NAMALWA (cell line): ENCODE measurements around the gene TH.

Source experiments
- DNase-seq: peaks from one replicate; pipeline ENCODE4 v3.0.0-alpha.2; 2015; ENCODE audit warnings: low spot score

Gene TH

DNA sequence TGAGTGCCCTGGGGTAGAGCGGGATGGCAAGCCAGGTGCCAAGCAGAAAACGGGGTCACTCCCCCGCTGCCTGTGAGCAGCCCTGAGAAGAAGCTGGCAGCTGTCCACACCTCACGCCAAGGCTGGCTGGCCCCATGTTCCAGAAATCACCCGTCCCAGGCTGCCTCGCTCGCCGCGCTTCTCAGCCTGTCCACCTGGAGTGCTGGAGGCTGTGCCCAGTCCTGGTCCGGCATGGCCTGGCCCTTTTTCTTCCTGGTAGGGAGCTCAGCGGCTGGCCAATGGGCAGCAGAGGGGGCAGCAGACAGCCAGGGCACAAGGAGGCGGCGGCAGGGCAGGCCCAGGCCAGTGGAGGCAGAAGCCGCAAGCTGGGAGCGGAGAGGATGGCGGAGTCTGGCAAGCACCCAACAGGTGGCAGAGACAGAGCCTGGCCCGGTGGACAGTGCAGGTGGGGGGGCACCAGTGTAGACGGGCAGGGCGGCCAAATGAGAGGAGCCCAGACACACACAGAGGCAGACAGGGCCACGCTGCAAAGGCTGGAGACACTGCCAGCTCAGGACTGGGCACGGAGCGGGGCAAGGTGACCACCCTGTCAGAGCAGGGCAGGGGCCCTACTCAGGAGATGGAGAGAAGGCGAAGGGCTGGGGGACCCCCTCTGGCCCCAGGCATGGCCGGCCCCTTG, 37.2 kb upstream of the TH start:
- no peak for DNase-seq

DNA sequence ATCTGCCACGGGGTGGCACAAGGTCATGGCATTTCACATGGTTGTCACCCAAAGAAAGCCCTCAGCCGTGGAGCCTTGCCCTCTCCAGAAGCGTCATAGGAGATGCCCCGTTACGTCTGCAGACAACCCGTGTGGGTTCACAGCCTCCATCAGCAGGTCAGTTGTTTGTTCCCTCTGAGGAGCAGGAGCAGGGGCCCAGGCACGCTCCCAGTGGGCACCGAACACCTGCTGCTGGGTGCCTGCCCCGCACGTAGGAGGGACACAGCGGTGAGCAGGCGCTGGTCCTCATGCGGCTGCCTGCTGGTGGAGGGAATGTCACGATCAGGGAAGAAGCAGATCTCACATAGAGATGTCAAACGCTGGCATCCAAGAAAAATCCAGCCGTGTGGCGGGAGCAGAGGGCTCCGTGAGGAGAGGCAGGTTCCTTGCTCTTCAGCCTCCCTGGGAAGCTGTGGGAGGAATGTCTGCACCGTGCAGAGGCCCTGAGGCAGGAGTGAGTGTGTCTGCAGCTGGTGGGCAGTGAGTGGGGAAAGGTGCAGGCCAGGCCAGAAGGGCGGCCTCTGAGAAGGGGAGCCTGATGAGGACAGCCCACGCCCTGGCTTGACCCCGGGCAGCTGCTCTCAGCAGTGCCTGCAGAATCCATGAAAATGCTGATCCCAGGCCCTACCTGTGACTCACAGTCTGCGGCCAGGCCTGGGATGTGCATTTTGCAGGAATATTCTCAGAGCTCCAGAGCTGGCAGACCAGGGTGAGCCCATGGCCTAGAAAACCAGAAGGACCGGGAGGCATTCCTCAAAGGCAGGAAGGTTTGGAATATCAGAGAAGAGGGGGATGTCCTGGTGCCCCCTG, 36.4 kb upstream of the TH start:
- no peak for DNase-seq

DNA sequence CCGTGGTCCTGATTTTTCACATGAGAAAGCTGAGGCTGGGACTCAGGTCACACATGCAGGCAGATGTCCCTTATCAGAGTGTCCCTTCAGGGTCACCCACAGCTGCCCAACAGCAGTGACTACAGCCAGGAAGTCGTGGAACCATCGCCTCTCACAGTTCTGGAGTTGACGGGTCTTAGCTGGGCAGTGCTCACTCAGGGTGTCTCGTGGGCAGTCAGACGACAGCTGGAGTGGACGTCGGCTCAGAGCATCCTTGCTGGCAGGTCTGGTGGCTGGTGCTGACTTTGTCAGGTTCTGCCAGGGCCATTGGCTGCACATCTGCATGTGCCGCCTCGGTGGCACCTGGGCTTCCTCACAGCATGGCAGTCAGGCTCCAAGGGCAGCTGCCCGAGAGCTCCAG, 35.6 kb upstream of the TH start:
- DNase-seq: no peak

DNA sequence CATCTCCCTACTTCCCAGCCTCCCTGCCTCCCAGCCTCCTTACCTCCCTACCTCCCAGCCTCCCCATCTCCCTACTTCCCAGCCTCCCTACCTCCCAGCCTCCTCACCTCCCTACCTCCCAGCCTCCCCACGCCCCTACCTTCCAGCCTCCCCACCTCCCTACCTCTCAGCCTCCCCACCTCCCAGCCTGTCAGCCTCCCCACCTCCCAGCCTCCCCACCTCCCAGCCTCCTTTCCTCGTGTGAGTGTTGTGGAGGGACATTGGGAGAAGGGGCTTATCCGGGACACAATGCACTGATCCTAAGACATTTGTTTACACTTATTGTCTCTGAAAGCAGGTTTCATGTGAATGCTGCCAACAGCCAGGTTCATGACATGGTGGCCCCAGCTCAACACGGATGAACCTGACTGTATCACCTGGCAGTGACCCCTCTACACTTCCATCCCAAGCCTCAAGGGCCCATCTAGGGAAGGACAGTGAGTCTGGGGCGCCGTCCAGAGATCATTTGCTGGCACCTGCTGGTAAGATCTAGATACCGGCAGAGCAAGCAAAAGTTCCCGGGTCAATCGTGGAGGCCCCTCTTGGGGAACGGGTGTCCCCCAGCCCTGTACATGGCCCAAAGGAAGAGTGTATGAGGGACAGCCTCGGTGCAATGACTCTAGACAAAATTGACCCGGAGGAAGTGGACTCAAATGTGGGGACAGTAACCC, 34.5 kb upstream of the TH start:
- DNase-seq: no peak

DNA sequence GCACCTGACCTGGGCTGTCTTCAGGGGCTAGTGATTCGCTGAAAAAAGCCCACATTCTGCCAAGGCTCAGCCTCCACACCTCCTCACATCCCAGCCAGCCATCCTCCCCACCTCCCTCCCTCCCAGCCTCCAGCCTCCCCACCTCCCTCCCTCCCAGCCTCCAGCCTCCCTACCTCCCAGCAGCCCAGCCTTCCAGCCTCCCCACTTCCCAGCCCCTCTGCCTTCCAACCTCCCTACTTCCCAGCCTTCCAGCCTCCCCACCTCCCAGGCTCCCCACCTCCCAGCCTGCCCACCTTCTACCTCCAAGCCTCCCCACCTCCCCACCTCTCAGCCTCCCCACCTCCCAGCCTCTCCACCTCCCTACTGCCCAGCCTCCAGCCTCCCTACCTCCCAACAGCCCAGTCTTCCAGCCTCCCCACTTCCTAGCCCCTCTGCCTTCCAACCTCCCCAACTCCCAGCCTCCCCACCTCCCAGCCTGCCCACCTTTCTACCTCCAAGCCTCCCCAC, 33.7 kb upstream of the TH start:
- no peak for DNase-seq

DNA sequence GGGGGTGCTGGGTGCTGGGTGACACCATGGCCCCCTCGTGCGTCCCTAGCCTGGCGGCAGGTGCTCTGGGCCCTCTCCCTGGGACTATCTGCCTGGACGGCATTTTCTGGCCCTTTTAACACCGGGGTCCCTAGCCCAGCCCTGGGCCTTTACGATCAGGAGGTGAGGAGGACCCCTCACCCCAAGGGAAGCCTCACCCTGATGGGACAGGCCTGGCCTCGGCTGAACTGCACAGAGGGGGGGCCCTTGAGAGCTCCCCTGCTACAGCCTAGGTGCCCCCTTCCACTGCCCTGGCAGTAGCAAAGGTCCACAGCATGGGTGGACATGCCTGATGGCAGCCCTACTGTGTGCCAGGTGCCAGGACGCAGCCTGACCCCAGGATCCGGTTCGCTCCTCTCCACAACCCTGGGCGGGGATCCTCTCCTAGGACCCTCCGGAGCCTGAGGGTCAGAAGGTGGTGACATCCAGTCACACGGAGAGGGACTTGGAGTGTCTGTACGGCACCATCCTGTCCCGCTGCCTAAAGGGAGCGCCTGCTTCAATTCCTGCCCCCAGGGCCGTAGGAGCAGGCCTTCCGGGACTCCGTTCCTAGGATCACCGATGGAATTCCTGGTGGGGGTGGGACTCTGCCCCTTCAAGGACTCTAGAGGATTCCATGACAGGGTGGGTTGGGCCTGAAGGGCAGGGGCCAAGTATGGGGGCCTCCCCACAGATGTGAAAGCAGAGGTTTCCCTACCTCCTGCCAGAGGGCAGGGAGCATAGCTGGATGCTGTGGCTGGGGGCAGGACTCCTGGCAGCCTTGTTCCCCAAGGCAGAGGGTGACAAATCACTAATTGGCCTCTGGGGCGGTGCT, 33.0 kb upstream of the TH start:
- no peak for DNase-seq

DNA sequence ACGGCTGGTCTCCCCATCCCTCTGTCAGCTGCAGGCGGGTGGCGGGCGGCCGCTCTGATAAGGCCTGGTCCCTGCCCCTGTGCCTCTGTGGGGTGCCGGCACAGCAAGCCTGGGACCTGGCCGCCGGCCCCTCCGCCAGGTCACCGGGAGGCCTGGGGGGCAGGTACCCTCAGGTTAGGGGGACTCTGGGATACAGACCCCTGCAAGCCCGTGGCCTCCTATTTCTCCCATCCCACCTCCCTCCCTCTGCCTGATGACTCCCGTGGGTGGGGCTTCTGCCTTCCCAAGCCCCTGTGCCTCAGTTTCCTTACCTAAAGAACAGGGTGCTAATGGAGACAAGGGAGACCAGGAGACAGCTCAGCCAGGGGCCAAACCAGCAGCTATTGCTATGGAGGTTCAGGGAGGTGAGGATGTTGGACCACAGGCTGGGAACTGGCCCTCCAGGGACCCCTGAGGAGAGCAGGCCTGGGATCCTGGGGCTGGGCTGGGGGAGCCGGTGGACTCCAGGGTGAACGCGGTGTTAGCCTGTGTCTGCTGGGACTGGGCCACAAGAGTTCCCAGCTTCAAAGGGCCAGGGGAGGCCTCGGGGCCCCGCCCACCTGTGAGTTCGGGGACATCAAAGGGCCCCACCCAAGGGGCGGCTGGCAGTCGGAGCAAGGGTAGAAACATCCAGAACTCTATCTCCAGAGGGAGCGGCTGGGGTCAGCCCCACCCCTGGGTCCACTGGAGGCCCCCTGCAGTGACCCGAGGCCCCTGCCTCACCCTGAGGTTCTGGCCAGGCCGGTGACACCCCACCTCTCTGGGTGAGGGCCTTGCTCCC, 32.0 kb upstream of the TH start:
- no peak for DNase-seq

DNA sequence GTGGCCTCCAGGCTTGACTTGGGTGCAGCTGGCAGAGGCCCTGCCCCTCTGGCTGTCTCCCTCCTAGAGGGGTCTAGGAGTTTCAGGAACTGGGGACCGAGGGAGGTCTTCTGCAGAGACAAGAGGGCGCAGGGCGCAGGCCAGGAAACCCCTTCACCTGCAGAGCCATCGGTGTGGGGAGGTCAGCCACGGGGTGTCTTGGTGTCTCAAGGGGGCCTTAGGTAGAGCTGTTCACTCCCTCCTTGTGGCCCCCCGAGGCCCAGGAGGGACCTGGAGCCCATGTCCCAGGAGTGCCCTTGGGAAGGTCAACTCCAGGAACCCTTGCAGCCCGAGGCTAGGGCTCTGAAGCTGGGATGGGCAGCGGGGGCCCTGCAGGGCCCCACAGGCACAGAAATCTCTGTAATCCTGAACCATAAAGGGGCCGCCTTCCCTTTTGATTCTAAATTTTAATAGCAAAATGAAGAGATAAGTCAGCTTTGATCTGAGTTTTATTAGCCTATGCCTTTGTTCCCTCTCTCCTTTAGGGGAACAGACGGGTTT, 31.4 kb upstream of the TH start:
- no peak for DNase-seq

DNA sequence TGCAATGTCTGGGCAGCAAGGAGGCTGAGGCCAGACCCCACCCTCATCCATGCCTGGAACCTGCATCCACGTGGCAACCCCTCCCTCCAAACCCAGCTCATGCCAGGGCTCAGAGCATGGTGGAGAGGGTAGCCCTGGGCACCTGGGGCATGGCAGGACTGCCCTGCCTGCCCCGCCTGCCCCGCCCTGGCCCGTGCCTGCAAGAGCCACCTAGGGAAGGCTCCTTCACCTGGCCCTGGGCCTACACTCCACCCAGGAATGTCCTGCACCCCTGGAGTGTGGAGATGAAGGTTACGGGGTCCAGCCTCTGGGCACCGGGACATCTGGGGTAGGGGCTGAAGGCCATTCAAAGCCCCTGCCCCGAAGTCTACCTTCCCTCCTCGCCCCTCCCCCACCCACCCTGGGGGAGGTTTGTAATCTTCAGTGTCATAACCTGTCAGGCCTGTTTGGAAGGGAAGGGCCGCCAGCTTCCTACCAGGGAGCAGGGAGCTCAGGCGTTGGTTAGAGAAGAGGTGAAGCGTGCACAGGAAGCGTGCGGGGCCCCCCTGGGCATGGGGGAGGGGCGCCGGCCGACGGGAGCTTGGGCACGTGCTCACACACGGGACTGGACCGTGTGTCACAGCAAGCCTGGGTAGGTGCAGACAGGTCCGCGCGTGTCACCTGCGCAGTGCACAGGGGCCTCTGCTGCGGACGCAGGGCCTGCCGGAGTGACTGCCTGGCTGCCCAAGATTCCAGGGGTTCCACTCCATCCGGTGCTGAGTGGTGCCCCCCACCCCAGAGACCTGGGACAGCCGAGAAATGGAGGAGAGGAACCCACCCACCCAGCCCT, 30.7 kb upstream of the TH start:
- no peak for DNase-seq

DNA sequence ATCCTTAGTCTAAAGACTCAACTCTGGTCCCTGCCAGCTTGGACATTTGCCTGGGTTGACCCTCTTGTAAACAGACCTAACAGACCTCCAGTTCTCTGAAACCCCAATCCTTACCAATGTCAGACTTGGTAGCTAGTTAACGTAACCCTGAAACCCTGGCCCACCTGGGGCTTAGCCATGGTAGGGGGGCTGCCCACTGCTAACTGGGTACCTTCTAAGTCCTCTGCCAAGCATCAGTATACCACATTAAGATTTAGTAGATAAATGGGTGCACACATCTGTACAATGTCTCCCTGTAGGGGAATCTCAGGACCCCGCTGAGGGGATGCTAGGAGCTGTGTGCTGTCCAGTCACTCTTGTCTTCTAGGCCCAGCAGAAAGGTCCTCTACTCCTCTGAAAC, 29.9 kb upstream of the TH start:
- DNase-seq: no peak

DNA sequence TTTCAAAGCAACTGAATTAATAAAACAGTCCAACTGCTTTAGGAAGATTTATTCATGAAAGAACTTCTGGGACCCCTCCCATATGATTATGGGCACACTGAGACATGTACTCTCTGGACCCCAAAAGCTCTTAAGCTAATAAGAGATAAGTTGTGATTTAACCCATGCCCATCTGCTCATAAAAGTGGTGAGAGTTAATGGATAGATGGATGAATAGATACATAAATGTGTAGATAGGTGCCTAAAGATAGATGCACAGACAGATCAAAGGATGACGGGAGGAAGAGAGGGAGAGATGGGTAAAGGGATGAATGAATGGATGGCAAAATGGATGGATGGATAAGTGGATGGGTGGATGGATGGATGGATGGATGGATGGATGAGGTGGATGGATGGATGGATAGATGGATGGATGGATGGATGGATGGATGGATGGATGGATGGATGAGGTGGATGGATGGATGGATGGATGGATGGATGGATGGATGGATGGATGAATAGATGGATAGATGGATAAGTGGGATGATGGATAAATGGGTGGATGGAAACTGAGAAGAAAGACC, 29.4 kb upstream of the TH start:
- no peak for DNase-seq

DNA sequence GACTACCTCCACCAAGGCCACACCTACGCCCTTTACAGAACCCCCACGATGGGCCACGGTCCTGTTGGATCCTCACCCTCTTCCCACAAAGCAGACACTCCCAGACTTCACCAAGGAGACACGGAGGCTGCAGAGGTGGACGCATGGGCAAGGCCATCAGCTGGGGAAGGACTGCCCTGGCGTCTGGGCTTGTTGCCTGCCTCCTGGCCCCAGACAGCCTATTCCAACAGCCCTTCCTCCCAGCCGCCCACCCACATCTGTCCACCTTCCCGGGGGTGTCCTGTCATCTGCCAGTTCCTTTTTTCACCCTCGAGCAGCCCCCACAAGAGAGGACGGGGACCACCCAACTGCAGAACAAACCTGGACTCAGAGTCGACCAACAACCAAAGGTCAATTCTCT, 28.9 kb upstream of the TH start:
- no peak for DNase-seq

DNA sequence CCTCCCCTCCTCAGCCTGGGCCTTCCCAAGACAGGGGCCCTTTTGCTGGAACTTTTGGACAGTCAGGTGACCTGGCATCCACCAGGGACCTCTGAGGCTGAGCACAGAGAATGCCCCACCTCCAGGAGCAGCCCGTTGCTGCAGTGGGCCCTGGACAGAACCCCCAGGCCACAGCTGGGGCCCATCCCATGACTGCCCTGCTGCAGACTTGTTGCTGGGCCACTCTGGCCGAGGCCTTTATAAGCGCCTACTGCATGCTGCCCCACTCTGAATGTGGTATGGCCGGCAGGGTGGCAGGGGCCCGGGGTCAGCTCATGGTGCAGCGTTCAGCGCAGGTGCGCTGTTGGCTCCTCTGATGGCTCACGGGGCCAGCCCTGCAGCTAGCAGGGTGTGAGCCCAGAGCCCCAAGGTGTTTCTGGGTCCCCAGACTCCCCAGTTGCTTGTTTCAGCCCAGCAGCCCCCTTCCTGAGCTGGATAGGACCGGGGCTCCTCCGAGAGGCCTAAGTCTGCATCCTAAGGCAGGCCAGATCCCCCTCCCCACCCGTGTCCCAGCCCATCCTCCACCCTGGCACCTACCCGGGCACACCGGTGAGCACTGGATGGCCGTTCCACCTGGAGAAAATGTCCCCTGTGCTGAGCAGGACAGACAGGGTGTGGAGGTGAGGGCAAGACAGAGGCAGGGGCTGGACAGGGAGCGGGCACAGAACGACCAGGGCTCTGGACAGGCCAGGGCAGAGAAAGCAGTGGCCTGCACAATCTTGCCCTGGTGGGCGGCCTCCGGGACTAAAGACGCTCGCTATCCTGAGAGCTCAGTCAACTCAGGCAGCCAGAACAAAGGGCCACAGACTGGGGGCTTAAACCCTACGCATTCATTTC, 28.1 kb upstream of the TH start:
- no peak for DNase-seq

DNA sequence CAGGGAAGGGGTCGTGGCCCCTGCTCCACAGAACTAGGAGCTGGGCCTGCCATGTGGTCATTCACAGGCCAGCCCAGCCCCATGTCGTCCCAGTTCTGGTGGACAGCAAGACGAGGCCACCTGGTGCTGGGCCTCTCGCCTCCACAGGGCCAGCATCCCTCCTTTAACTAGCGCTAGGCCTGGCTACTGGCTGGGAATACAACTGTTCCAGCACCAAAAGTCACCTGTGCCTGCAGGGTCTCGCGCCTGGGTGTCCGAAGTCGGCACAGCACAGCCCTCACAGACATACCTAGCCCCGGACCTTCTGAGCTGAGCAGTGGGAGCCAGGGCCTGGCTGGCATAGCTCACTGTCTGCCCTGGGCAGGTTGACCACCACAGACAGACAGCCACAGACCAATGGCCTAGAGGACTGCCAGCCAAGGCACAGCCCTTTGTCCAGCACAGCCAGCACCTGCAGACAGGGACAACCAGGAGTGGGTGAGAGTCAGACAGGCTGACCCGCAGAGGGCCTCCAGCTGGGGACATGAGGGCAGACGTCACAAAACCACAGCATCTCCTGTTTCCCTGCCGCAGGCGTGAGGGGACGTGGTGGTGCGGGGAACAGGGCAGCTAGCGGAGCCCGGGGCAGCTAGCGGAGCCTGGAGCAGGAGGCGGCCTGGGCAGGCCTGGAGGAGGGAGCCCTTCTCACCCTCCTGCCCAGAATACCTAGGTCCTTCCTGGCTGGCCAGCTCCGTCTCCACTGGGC, 27.2 kb upstream of the TH start:
- no peak for DNase-seq

DNA sequence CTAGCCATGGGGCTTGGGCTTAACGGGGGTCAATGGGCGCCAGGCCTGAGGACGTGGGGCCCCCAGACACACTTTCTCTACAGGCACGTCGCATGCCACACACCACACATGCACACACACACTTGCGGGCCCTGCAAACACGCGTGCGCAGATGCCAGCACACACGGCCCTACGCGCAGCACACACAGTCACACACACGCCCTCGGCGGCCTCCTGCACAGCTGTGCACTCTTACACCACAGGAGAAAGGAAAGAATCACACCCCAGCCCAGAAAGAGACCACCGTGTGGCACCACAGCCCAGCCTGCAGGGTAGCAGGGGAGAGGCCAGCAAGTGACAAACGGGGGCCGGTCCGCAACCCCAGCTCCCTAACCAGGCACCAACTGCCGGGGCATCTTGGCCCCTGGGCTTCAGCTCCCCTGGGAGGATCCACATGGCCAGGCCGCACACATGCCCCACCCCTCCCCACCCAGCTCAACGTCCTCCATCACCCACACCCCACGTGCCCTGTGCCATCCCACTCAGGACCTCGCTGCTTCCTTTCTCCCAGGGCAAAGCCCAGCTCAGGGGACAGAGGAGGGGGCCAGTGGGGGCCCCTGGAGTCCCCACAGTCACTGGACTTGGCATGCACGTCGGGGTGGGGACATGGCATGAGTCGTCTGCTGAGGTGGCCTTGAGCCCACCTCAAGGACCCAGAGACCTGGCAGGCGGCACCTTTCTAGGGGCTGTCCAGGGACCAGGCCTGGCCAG, 26.3 kb upstream of the TH start:
- DNase-seq: no peak

DNA sequence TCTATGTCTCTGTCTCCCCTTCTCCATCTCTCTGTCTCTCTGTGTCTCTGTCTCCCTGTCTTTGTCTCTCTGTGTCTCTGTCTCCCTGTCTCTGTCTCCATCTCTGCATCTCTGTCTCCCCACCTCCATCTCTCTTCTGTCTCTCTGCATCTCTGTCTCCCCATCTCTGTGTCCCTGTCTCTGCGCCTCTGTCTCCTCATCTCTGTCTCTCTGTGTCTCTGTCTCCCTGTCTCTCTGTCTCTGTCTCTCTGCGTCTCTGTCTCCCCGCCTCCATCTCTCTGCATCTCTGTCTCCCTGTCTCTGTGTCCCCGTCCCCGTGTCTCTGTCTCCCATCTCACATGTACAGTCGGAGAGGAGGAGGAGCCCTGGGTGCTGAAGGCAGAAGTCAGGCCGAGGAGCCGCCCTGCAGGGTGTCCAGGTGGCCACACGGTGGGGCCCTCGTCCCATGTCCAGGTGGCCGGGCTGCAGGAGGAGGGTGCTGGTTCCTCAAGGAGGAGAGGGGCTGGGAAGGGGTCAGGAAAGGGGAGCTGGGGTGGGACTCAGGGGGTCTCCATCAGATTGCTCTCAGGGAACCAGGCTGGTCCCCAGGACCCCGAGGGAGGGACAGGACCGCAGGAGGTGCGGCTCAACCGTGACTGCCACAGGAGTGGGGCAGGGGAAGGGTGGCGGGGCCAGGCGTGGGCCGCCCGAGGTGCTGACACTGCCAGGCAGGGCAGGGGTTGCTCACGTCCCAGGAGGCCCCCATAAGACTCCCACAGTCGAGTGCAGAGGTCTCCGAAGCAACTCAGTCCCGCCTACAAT, 25.6 kb upstream of the TH start:
- peak; percentile 75 for DNase-seq
